RWPE2 (cell line): Measurements from ENCODE around the gene DLG2.

ENCODE experiments used
- ATAC-seq: fragments of 200-7000 bp; cut with Tn5 transposase; 3 replicates; pipeline ENCODE4 v1.9.1; 2021; ENCODE audit warnings: low read depth
- DNase-seq: peaks from one replicate; pipeline ENCODE4 v3.0.0-alpha.2; 2020; ENCODE audit warnings: low spot score
- H3K27ac ChIP-seq: fragments of 450-650 bp; 2 replicates; pipeline ENCODE4 v1.5.1; 2017; ENCODE audit warnings: mild to moderate bottlenecking; ENCODE audit not compliant: poor library complexity, severe bottlenecking
- H3K27me3 ChIP-seq: fragments of 250-450 bp; sonication (Bioruptor Pico); 2 replicates; pipeline ENCODE4 v1.5.1; 2021; ENCODE audit warnings: mild to moderate bottlenecking, moderate library complexity; ENCODE audit not compliant: insufficient read depth, poor library complexity, severe bottlenecking
- H3K36me3 ChIP-seq: fragments of 250-450 bp; sonication (Bioruptor Pico); 2 replicates; pipeline ENCODE4 v1.5.1; 2020; ENCODE audit warnings: low read depth, mild to moderate bottlenecking, moderate library complexity
- H3K4me1 ChIP-seq: fragments of 250-450 bp; sonication (Bioruptor Pico); 2 replicates; pipeline ENCODE4 v1.5.1; 2021; ENCODE audit warnings: mild to moderate bottlenecking, moderate library complexity; ENCODE audit not compliant: insufficient read depth, poor library complexity, severe bottlenecking
- H3K4me3 ChIP-seq: fragments of 250-450 bp; sonication (Bioruptor Pico); 2 replicates; pipeline ENCODE4 v1.5.1; 2021; ENCODE audit warnings: mild to moderate bottlenecking, moderate library complexity; ENCODE audit not compliant: severe bottlenecking
- H3K9me3 ChIP-seq: fragments of 250-450 bp; sonication (Bioruptor Pico); 2 replicates; pipeline ENCODE4 v1.5.1; 2021; ENCODE audit warnings: mild to moderate bottlenecking, moderate library complexity; ENCODE audit not compliant: severe bottlenecking
- TF ChIP-seq, protein P1 (sequence below): fragments of 450-650 bp; IDR thresholded peaks from one replicate; pipeline ENCODE4 v1.5.1; 2017; ENCODE audit warnings: mild to moderate bottlenecking, moderate library complexity; ENCODE audit not compliant: poor library complexity, severe bottlenecking

The DLG2 gene

DNA sequence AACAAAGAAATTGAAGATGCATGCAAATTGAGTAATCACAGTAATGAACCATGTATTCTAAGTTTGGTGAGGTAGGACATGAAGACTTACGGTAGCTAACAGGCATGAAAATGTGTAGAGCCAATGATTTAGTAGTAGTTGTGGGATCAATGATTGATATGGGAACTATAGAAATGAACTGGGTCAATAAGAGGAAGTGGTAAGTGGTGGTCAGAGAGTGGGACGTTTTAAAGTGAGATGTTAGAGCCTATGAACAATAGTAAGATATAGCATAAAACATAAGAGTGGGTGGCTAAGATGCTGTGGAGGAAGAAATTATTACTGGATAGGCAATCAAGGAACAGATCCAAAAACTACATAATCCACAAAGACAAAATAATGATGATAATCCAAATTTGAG lies 45.0 kb downstream of the DLG2 start:
- TF ChIP-seq, protein P1, sequence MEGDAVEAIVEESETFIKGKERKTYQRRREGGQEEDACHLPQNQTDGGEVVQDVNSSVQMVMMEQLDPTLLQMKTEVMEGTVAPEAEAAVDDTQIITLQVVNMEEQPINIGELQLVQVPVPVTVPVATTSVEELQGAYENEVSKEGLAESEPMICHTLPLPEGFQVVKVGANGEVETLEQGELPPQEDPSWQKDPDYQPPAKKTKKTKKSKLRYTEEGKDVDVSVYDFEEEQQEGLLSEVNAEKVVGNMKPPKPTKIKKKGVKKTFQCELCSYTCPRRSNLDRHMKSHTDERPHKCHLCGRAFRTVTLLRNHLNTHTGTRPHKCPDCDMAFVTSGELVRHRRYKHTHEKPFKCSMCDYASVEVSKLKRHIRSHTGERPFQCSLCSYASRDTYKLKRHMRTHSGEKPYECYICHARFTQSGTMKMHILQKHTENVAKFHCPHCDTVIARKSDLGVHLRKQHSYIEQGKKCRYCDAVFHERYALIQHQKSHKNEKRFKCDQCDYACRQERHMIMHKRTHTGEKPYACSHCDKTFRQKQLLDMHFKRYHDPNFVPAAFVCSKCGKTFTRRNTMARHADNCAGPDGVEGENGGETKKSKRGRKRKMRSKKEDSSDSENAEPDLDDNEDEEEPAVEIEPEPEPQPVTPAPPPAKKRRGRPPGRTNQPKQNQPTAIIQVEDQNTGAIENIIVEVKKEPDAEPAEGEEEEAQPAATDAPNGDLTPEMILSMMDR = no peak
- Histone ChIP-seq H3K27ac (no peak overlapping the region), H3K27me3 (no peaks in the 10 kb centered on the region), H3K4me3 (no peak overlapping the region), H3K4me1 (no peaks in the 10 kb centered on the region), H3K9me3 (no peaks in the 10 kb centered on the region), H3K36me3 (no peaks in the 10 kb centered on the region)
- ATAC-seq (no peak), DNase-seq (no peak)

DNA sequence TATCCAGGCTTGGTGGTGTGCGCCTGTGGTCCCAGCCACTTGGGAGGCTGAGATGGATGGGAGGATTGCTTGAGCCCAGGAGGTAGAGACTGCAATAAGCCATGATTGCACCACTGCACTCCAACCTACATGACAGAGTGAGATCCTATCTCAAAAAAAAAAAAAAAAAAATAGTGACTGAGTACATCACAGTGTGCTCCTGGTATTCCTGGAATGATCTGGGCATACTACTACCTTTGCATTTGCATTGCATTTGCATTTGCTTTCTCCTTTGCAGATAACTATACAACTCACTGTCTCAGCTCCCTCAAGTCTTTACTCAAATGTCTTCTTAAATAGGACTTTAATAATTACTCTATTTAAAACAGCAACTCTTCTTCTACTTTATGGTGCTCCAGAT lies 51.8 kb downstream of the DLG2 start:
- H3K4me1 ChIP-seq = no peaks in the 10 kb centered on the region
- no peak overlapping the region for H3K4me3 ChIP-seq
- H3K9me3 ChIP-seq = no peaks in the 10 kb centered on the region
- H3K27ac ChIP-seq = no peak overlapping the region
- ATAC-seq (no peak), DNase-seq (no peak)
- no peaks in the 10 kb centered on the region for H3K36me3 ChIP-seq
- TF ChIP-seq, protein P1 = no peak
- peaks cover 6% of the 10 kb centered on the region for H3K27me3 ChIP-seq

DNA sequence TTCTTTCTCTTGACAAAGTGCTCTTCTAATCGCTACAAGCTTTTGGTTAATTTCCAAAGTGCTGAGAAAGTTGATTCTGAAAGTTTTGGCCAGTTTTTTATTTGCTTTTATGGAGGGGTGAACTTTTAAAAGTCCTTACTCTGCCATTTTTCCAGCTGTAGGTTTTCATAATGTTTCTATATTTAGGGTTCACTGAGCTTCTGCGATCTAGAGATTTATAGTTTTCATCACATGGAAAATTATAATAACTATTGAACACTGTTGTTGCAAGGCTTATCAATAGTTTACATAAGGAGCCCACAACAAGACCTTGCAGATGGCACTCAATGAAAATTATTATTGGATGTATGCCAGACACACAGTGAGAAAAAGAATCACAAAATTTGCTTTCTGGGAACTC lies 55.1 kb downstream of the DLG2 start:
- TF ChIP-seq, protein P1 = no peak
- peaks cover 6% of the 10 kb centered on the region for H3K27me3 ChIP-seq
- no peaks in the 10 kb centered on the region for H3K36me3 ChIP-seq
- H3K27ac ChIP-seq = no peak overlapping the region
- no peaks in the 10 kb centered on the region for H3K9me3 ChIP-seq
- H3K4me1 ChIP-seq = no peaks in the 10 kb centered on the region
- ATAC-seq = no peak
- no peak for DNase-seq
- H3K4me3 ChIP-seq = no peak overlapping the region

DNA sequence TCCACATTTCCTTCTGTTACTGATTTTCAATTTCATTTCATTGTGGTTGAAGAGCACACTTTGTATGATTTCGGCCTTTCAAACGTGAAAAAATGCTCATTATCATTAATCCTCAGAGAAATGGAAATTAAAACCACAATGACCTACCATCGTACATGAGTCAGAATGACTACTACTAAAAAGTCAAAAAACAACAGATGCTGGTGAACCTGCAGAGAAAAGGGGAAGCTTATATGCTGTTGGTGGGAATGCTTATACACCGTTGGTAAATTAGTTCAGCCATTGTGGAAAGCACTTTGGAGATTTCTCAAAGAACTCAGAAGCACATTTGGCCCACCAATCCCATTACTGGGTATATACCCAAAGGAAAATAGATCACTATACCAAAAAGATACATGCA lies 57.6 kb downstream of the DLG2 start:
- Histone ChIP-seq H3K4me3 (no peak overlapping the region), H3K36me3 (no peaks in the 10 kb centered on the region), H3K9me3 (no peaks in the 10 kb centered on the region), H3K27ac (no peak overlapping the region), H3K4me1 (no peaks in the 10 kb centered on the region), H3K27me3 (peaks cover 6% of the 10 kb centered on the region)
- DNase-seq = no peak
- TF ChIP-seq, protein P1 = no peak
- no peak for ATAC-seq

DNA sequence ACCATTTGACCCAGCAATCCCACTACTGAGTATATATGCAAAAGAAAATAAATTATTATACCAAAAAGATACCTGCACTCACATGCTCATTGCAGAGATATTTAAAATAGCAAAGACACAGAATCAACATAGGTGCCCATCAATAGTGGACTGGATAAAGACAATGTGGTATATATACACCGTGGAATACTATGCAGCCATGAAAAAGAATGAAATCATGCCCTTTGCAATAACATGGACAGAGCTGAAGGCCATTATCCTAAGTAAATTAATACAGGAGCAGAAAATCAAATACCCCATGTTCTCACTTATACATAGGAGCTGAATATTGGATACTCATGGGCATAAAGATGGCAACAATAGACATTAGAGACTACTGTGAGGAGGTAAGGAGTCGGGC lies 68.7 kb downstream of the DLG2 start:
- no peaks in the 10 kb centered on the region for H3K36me3 ChIP-seq
- ATAC-seq (no peak), DNase-seq (no peak)
- TF ChIP-seq, protein P1 = no peak
- H3K4me3 ChIP-seq = no peak overlapping the region
- no peaks in the 10 kb centered on the region for H3K4me1 ChIP-seq
- no peaks in the 10 kb centered on the region for H3K9me3 ChIP-seq
- no peak overlapping the region for H3K27ac ChIP-seq
- no peaks in the 10 kb centered on the region for H3K27me3 ChIP-seq
